ENCODE measurements around the gene RNASE8.

GRCh38 chr14:21092273-21093011 lies 34.8 kb downstream of the RNASE8 start:
- TF ChIP-seq SRF (IDR thresholded peaks at IDR 0.05; ENCODE audit: low read depth in 2 of 2, low read length in 2 of 2) (peak in 1 of 2 experiments; percentile 63; a peak in 1 of 4 replicates), CTCF (IDR thresholded peaks at IDR 0.05 in 2 of 3, conservative IDR thresholded peaks at IDR 0.05 in 1 of 3; ENCODE audit: control insufficient read depth in 2 of 3, extremely low read depth in 1 of 3, insufficient read depth in 1 of 3, low read depth in 3 of 3, low read length in 3 of 3) (peak; percentile 100; a peak in 5 of 6 replicates), POLR2AphosphoS5 (IDR thresholded peaks at IDR 0.05; ENCODE audit: low read length) (no peak), SIN3A (IDR thresholded peaks at IDR 0.05; ENCODE audit: low read depth, low read length) (no peak), EZH2 (IDR thresholded peaks at IDR 0.05; ENCODE audit: borderline replicate concordance, control insufficient read depth, low read depth, low read length) (no peak)

Measured in GM12878 (cell line).